AG10803 (cell line): ENCODE measurements around the gene GCFC2.
"Not testable (repeated sequence)": the region's sequence is repeated elsewhere in the genome, so short reads cannot be mapped to it uniquely, and the experiment has no call there.

Experiments used
- DNase-seq: peaks from one replicate; pipeline ENCODE4 v3.0.0; 2010; ENCODE audit warnings: low read depth
- H3K4me3 ChIP-seq: 2 replicates; pipeline ENCODE4 v1.5.1; 2011; ENCODE audit warnings: mild to moderate bottlenecking, low read length, control low read depth
- CTCF ChIP-seq: conservative IDR thresholded peaks from 2 replicates; pipeline ENCODE4 v1.5.1; 2011; ENCODE audit warnings: mild to moderate bottlenecking, low read length, control low read depth, inconsistent platforms

GCFC2 gene

DNA sequence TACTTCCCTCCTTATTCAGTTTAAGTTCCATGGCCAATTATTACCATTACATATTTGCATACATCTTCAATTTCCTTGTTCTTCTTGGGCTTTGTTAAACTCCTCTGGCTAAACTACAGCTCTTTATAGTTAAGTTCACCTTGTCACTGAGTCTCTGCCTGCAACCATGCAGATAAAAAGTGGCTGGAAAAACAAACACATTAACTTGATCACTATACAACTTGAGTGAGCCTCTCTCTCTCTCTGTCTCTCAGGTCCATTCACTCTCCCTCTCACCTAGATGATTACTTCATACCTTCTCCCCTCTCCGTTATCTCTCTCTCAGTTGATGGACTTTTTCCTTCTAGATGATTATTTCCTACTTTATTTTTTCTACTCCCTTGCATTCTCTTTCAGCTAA is 30.3 kb downstream of the GCFC2 start:
- TF ChIP-seq CTCF = no peak
- DNase-seq = no peak
- H3K4me3 ChIP-seq = no peak overlapping the region

- DNase-seq = no peak
- TF ChIP-seq CTCF = no peak
Observed at GRCh38 chr2:75679556-75679955, 31.2 kb downstream of the GCFC2 start.

GRCh38 chr2:75676464-75676863 is 34.3 kb downstream of the GCFC2 start:
- no peak for DNase-seq
- no peak for TF ChIP-seq CTCF
- H3K4me3 ChIP-seq = no peak overlapping the region

More at GRCh38 chr2:75679556-75679955, 31.2 kb downstream of the GCFC2 start:
- no peak overlapping the region for H3K4me3 ChIP-seq

GRCh38 chr2:75675908-75676307 is 34.8 kb downstream of the GCFC2 start:
- TF ChIP-seq CTCF = no peak
- H3K4me3 ChIP-seq = no peak overlapping the region
- no peak for DNase-seq

DNA sequence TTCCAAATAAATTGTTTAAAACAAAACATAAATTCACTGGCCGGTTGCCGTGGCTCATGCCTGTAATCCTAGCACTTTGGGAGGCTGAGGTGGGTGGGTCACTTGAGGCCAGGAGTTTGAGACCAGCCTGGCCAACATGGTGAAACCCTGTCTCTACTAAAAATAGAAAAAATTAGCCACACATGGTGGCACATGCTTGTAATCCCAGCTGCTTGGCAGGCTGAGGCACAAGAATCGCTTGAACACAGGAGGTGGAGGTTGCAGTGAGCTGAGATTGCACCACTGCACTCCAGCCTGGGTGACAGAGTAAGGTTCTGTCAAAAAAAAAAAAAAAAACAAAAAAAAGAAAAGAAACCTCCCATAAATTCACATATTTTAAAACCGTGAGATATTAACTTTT is 35.3 kb downstream of the GCFC2 start:
- not testable (repeated sequence) for H3K4me3 ChIP-seq
- peak; percentile 67 for DNase-seq

- H3K4me3 ChIP-seq = no peak overlapping the region
- DNase-seq = no peak
- TF ChIP-seq CTCF = no peak
Observed at GRCh38 chr2:75667884-75668283, 42.8 kb downstream of the GCFC2 start.

GRCh38 chr2:75666911-75667310 is 43.8 kb downstream of the GCFC2 start:
- TF ChIP-seq CTCF = no peak
- H3K4me3 ChIP-seq = no peak overlapping the region
- DNase-seq = no peak

GRCh38 chr2:75657798-75658197 is 52.9 kb downstream of the GCFC2 start:
- no peak for DNase-seq
- H3K4me3 ChIP-seq = no peak overlapping the region
- no peak for TF ChIP-seq CTCF
